Body of pancreas (tissue), 4 donors: Measurements from ENCODE around the gene RAB20. TPM values are rescaled to one million over a fixed set of nuclear protein-coding genes. Genes with fewer than 3 reads are reported as not detected.

Experiments
- ATAC-seq: fragments of 150-250 bp; one replicate; pipeline ENCODE4 v1.9.1; 2016
- DNase-seq, 4 donors: peaks; one replicate each; pipeline ENCODE4 v3.0.0-alpha.2; 2019
- H3K27ac ChIP-seq, 4 donors: fragments of 200-600 bp; sonication (generic); 1 replicate in 3 of 4; 2 replicates in 1 of 4; pipeline versions ENCODE4 v1.5.1 to v1.6.1; 2016 to 2019; ENCODE audit warnings: mild to moderate bottlenecking in 1 of 4, mixed read lengths in 1 of 4, moderate library complexity in 1 of 4
- H3K27me3 ChIP-seq, 2 donors: fragments of 200-600 bp; sonication (generic); one replicate each; pipeline ENCODE4 v1.6.0; 2016; ENCODE audit warnings: mild to moderate bottlenecking in 1 of 2
- H3K36me3 ChIP-seq, 2 donors: fragments of 200-600 bp; sonication (generic); replicated peaks in 1 of 2; 2 replicates each; pipeline ENCODE4 v1.5.1; 2016; ENCODE audit warnings: low read depth in 2 of 2; ENCODE audit not compliant: insufficient read depth in 1 of 2
- H3K4me1 ChIP-seq: fragments of 200-600 bp; sonication (generic); one replicate; pipeline ENCODE4 v1.6.0; 2016
- H3K4me3 ChIP-seq, 2 donors: fragments of 200-600 bp; sonication (generic); 1 replicate in 1 of 2; 2 replicates in 1 of 2; pipeline ENCODE4 v1.5.1; 2016 to 2019
- H3K9me3 ChIP-seq, 3 donors: fragments of 200-600 bp; sonication (generic); 1 replicate in 2 of 3; 2 replicates in 1 of 3; pipeline ENCODE4 v1.5.1; 2016
- CTCF ChIP-seq, 7 experiments: fragments of 450-650 bp in 4 of 7; fragments of 200-600 bp in 3 of 7; sonication (generic) in 3 of 7; IDR thresholded peaks; one replicate each; pipeline ENCODE4 v1.5.1; 2016 to 2019; ENCODE audit warnings: antibody characterized with exemption in 7 of 7
- POLR2A ChIP-seq, 3 donors: fragments of 450-650 bp; IDR thresholded peaks; one replicate each; pipeline ENCODE4 v1.6.1; 2016; ENCODE audit warnings: antibody characterized with exemption in 3 of 3, mild to moderate bottlenecking in 2 of 3
- WGBS, 2 donors: methylation state at CpG; one replicate each; pipeline ENCODE4 v1.1.5; 2017; 5-methylcytosine and 5-hydroxymethylcytosine counted together
- intact Hi-C: fragments of 100-400 bp; cut with DNase I; formaldehyde crosslinking; loops from one replicate; pipeline ENCODE4 v1.15.1; 2023
- total RNA-seq, 2 donors: library from RNA; depleted of rRNA; stranded (reverse); fragments of >200 nt; gene quantifications; one replicate each; pipeline ENCODE4 v1.1.0, GENCODE V29; 2016

The RAB20 gene
- total RNA-seq, 2 donors from 2014 or later = 23.1 to 35.5 TPM

DNA sequence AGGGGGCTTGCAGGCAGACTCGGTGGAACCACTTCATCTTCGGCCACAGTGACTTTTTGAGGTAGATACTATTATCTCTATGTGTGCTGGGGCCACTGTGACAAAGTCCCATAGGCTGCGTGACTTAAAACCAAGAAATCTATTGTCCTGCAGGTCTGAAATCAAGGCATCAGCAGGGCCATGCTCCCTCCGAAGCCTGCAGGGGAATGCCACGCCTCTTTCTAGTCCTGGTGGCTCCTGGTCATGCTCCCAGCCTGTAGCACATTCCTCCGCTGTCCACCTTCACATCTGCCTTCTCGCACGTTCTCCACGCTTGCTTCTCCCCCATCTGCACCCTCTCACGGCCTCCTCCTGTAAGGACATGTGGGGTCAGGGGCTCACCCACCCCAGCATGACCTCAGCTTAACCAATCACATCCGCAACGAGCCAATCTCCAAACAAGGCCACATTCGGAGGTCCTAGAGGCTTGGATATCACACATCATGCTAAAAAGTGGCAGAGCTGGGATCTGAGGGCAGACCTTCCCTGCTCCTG lies 21.0 kb upstream of the RAB20 start:
- Histone ChIP-seq H3K36me3 (no peaks in the 10 kb centered on the region), H3K27ac (no peak overlapping the region), H3K27me3 (no peaks in the 10 kb centered on the region), H3K9me3 (no peaks in the 10 kb centered on the region), H3K4me3 (no peak overlapping the region), H3K4me1 (peaks cover 3% of the 10 kb centered on the region)
- ATAC-seq = no peak
- TF ChIP-seq POLR2A (IDR thresholded peaks at IDR 0.05) = no peak
- no peak for TF ChIP-seq CTCF (IDR thresholded peaks at IDR 0.05)
- no peak for DNase-seq
- intact Hi-C loops = no loop called here
- WGBS, 2 donors = 81 to 87% methylated on average over 13 of the region's 13 CpGs

- H3K4me3 ChIP-seq = no peak overlapping the region
- peaks cover 12% of the 10 kb centered on the region for H3K4me1 ChIP-seq
- DNase-seq (peak in 1 of 4 donors; percentile 6), ATAC-seq (no peak)
- no peaks in the 10 kb centered on the region for H3K27me3 ChIP-seq
- 79 to 88% methylated on average over 12 to 14 of the region's 14 CpGs for WGBS, 2 donors
- TF ChIP-seq POLR2A (IDR thresholded peaks at IDR 0.05) (no peak), CTCF (IDR thresholded peaks at IDR 0.05) (no peak)
- H3K36me3 ChIP-seq = no peaks in the 10 kb centered on the region
- no peaks in the 10 kb centered on the region for H3K9me3 ChIP-seq
- intact Hi-C loops = no loop called here
- H3K27ac ChIP-seq = no peak overlapping the region
These were observed 20.1 kb upstream of the RAB20 start for GRCh38 chr13:110581506-110582185.

- Histone ChIP-seq H3K27ac (no peak overlapping the region), H3K36me3 (no peaks in the 10 kb centered on the region), H3K4me1 (peaks cover 20% of the 10 kb centered on the region), H3K4me3 (no peak overlapping the region), H3K9me3 (no peaks in the 10 kb centered on the region), H3K27me3 (no peaks in the 10 kb centered on the region)
- no peak for DNase-seq
- TF ChIP-seq POLR2A (IDR thresholded peaks at IDR 0.05) = no peak
- no peak for TF ChIP-seq CTCF (IDR thresholded peaks at IDR 0.05)
- ATAC-seq = no peak
- WGBS, 2 donors = 50 to 60% methylated on average over 2 of the region's 2 CpGs
- intact Hi-C loops = no loop called here
These were observed 19.3 kb upstream of the RAB20 start for GRCh38 chr13:110580800-110581199.

DNA sequence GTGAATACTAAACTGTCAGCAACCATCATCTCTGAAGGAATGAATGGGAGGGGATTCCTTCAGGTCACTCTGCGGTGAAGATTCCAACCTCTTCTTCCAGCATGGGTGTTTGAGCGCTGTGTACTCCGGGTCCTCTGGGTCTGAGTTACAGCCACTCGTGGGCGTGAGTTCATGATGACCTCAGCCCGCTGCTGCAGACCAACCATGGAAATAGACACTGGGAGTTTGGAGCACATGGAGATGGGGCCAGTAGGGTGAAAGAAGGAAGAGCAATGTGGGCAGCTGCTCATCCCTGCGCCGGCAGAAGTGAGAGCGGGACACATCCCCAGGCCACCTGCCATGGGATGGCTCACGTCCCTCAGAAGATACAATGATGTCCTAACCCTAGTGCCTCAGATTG lies 16.8 kb upstream of the RAB20 start:
- Histone ChIP-seq H3K36me3 (no peaks in the 10 kb centered on the region), H3K9me3 (no peaks in the 10 kb centered on the region), H3K4me1 (peaks cover 28% of the 10 kb centered on the region), H3K27ac (no peak overlapping the region), H3K27me3 (no peaks in the 10 kb centered on the region), H3K4me3 (no peak overlapping the region)
- TF ChIP-seq CTCF (IDR thresholded peaks at IDR 0.05) = no peak
- TF ChIP-seq POLR2A (IDR thresholded peaks at IDR 0.05) = no peak
- 76 to 77% methylated on average over 10 of the region's 10 CpGs for WGBS, 2 donors
- intact Hi-C loops = no loop called here
- no peak for ATAC-seq
- DNase-seq = peak in 1 of 4 donors; percentile 7
